Endothelial cell of umbilical vein (primary cell): ENCODE data around the gene CCDC136. TPM values are rescaled to one million over a fixed set of nuclear protein-coding genes. Genes with fewer than 3 reads are reported as not detected.
A peak's percentile ranks its signal among the peaks of the same experiment; 100 is the strongest.

Source experiments
- BruUV-seq: library from RNA; stranded (reverse); fragments of 400-500 nt; replicated peaks from 2 replicates; lab custom pipeline; 2021; lab: Mats Ljungman, UMichigan
- CTCF ChIA-PET: fragments of 300-600, 350-600 bp; sonication (Branson Sonifier 250); formaldehyde crosslinking; loops from one replicate; lab custom pipeline; 2021; ENCODE audit warnings: antibody characterized with exemption, inconsistent platforms; lab: Charles Lee
- POLR2A ChIA-PET: fragments of 300-600, 350-600 bp; sonication (Branson Sonifier 250); formaldehyde crosslinking; loops from one replicate; lab custom pipeline; 2021; ENCODE audit warnings: antibody characterized with exemption, inconsistent platforms; lab: Charles Lee
- DNase-seq: peaks from one replicate; pipeline ENCODE4 v3.0.0-alpha.2; 2011; ENCODE audit warnings: low read depth, low spot score
- FAIRE-seq: peaks from 2 replicates; lab custom pipeline; 2011; peaks lifted over from hg19 to GRCh38; lab: Jason Lieb, UNC
- H2AFZ ChIP-seq: 2 replicates; pipeline ENCODE4 v1.6.0; 2012; ENCODE audit warnings: low read depth, low read length, control low read depth, inconsistent platforms
- H3K27ac ChIP-seq: 2 replicates; pipeline ENCODE4 v1.5.1; 2011; ENCODE audit warnings: low read depth, mild to moderate bottlenecking, control low read depth, low read length, moderate library complexity; ENCODE audit not compliant: insufficient read depth
- H3K27me3 ChIP-seq, 2 experiments: 2 replicates each; pipeline versions ENCODE4 v1.6.0 to v1.6.1; 2011; ENCODE audit warnings: low read length in 2 of 2, mixed read lengths in 1 of 2; ENCODE audit not compliant: control insufficient read depth in 2 of 2, insufficient read depth in 2 of 2
- H3K36me3 ChIP-seq, 2 experiments: 2 replicates in 1 of 2; 3 replicates in 1 of 2; pipeline ENCODE4 v1.5.1; 2011; ENCODE audit warnings: low read length in 2 of 2, mild to moderate bottlenecking in 1 of 2, moderate library complexity in 1 of 2; ENCODE audit not compliant: control insufficient read depth in 2 of 2, insufficient read depth in 2 of 2; ENCODE audit errors: extremely low read depth in 1 of 2
- H3K4me1 ChIP-seq: 3 replicates; pipeline ENCODE4 v1.5.1; 2011; ENCODE audit warnings: mild to moderate bottlenecking, low read length; ENCODE audit not compliant: control insufficient read depth, insufficient read depth; ENCODE audit errors: extremely low read depth
- H3K4me2 ChIP-seq: 2 replicates; pipeline ENCODE4 v1.6.1; 2011; ENCODE audit warnings: low read length, control low read depth, mixed read lengths; ENCODE audit not compliant: insufficient read depth
- H3K4me3 ChIP-seq, 3 experiments: fragments of 200-600 bp in 1 of 3; sonication (generic), shearing (Covaris generic) in 1 of 3; replicated peaks in 1 of 3; 2 replicates each; pipeline ENCODE4 v1.5.1; 2011 to 2016; ENCODE audit warnings: control low read depth in 3 of 3, low read length in 3 of 3, mild to moderate bottlenecking in 2 of 3, inconsistent platforms in 1 of 3, low read depth in 1 of 3, moderate library complexity in 1 of 3; ENCODE audit not compliant: insufficient read depth in 1 of 3
- H3K79me2 ChIP-seq: 2 replicates; pipeline ENCODE4 v1.6.0; 2012; ENCODE audit warnings: low read length, inconsistent platforms; ENCODE audit not compliant: control insufficient read depth, insufficient read depth
- H3K9ac ChIP-seq: replicated peaks from 2 replicates; pipeline ENCODE3; 2011; ENCODE audit warnings: low read length, control low read depth; ENCODE audit not compliant: insufficient read depth; ENCODE audit errors: extremely low read depth
- H3K9me1 ChIP-seq: replicated peaks from 3 replicates; pipeline ENCODE4 v1.6.0; 2011; ENCODE audit warnings: mild to moderate bottlenecking, low read length; ENCODE audit not compliant: control insufficient read depth, insufficient read depth; ENCODE audit errors: extremely low read depth
- H3K9me3 ChIP-seq: replicated peaks from 2 replicates; pipeline ENCODE4 v1.5.1; 2012; ENCODE audit warnings: low read length, inconsistent platforms; ENCODE audit not compliant: control insufficient read depth, insufficient read depth
- H4K20me1 ChIP-seq: replicated peaks from 2 replicates; pipeline ENCODE3; 2011; ENCODE audit warnings: mild to moderate bottlenecking, low read length; ENCODE audit not compliant: control insufficient read depth, insufficient read depth; ENCODE audit errors: extremely low read depth
- CTCF ChIP-seq, 2 donors: IDR thresholded peaks; 1 replicate in 1 of 2; 2 replicates in 1 of 2; pipeline ENCODE4 v1.5.1; 2011; ENCODE audit warnings: low read length in 2 of 2, mild to moderate bottlenecking in 2 of 2, moderate library complexity in 2 of 2, control low read depth in 1 of 2, inconsistent platforms in 1 of 2, low read depth in 1 of 2; ENCODE audit not compliant: insufficient read depth in 1 of 2; ENCODE audit errors: extremely low read depth in 1 of 2
- EZH2 ChIP-seq: IDR thresholded peaks from 2 replicates; pipeline ENCODE4 v1.6.1; 2012; ENCODE audit warnings: borderline replicate concordance, low read depth, mild to moderate bottlenecking, moderate library complexity, low read length, inconsistent platforms; ENCODE audit not compliant: severe bottlenecking
- FOS ChIP-seq: IDR thresholded peaks from 2 replicates; pipeline ENCODE4 v1.6.1; 2011; ENCODE audit warnings: mild to moderate bottlenecking, low read length, moderate library complexity, borderline replicate concordance; ENCODE audit not compliant: insufficient read depth
- GATA2 ChIP-seq: IDR thresholded peaks from 2 replicates; pipeline ENCODE4 v1.7.0; 2011; ENCODE audit warnings: low read depth, mild to moderate bottlenecking, moderate library complexity, mixed read lengths, low read length; ENCODE audit not compliant: insufficient read length, insufficient read depth
- JUN ChIP-seq: IDR thresholded peaks from 2 replicates; pipeline ENCODE4 v1.6.1; 2011; ENCODE audit warnings: borderline replicate concordance, low read depth; ENCODE audit not compliant: insufficient read length, insufficient read depth
- MAX ChIP-seq: IDR thresholded peaks from 2 replicates; pipeline ENCODE4 v1.6.1; 2011; ENCODE audit not compliant: insufficient read depth, insufficient read length
- MYC ChIP-seq: IDR thresholded peaks from one replicate; pipeline ENCODE4 v1.6.1; 2011; ENCODE audit warnings: mild to moderate bottlenecking, low read depth, low read length
- POLR2A ChIP-seq: IDR thresholded peaks from 2 replicates; pipeline ENCODE4 v1.6.1; 2012; ENCODE audit warnings: low read depth, mild to moderate bottlenecking, control low read depth, low read length
- POLR2AphosphoS5 ChIP-seq: IDR thresholded peaks from 2 replicates; pipeline ENCODE4 v1.6.1; 2012; ENCODE audit warnings: low read depth, mild to moderate bottlenecking, control low read depth, low read length, moderate library complexity; ENCODE audit not compliant: insufficient read depth
- dilution Hi-C: fragments of 300-500 bp; cut with MboI; formaldehyde crosslinking; loops from one replicate; pipeline ENCODE4 v1.15.0; 2019; ENCODE audit warnings: low sequenced_read_pairs; ENCODE audit not compliant: extremely low pct_ligation_motif_present
- intact Hi-C: fragments of 100-400 bp; cut with micrococcal nuclease; formaldehyde crosslinking; loops from one replicate; pipeline ENCODE4 v1.10.0; 2022
- polyA plus RNA-seq, 4 experiments: library from polyadenylated mRNA; depleted of rRNA in 3 of 4; stranded (reverse) in 3 of 4; unstranded in 1 of 4; fragments of >200 nt; gene quantifications; 2 replicates each; pipeline versions ENCODE4 v1.2.1 to v1.2.3, GENCODE V29; 2011 to 2012; ENCODE audit warnings: missing spikeins in 1 of 4
- total RNA-seq: library from RNA; stranded (reverse); gene quantifications from 2 replicates; pipeline ENCODE4 v1.2.3, GENCODE V29; 2021

CCDC136 gene
- total and polyA plus RNA-seq, 2 donors (not counting 3 experiments of a cell fraction or from before 2014, with no cell fraction given), result 1.8 to 3.3 TPM

- Histone ChIP-seq H3K9me3 (no peaks in the 10 kb centered on the region), H3K9me1 (no peaks in the 10 kb centered on the region), H3K4me2 (no peak overlapping the region), H3K4me1 (peaks cover 2% of the 10 kb centered on the region), H3K36me3 (peaks cover 29 to 33% of the 10 kb centered on the region in 2 experiments), H2AFZ (no peak overlapping the region), H3K9ac (no peak overlapping the region), H3K27ac (no peak overlapping the region), H4K20me1 (no peaks in the 10 kb centered on the region), H3K79me2 (no peaks in the 10 kb centered on the region), H3K27me3 (no peaks in the 10 kb centered on the region), H3K4me3 (no peak overlapping the region)
- ChIA-PET CTCF (interaction anchor here (1.0 to 2.1 kb wide), 4 partner anchors 11 to 72 kb away, joined by 3 to 5 read pairs (median 4); no protein-coding TSS in a partner anchor), POLR2A (no interaction called here)
- TSS peak; percentile 34 for BruUV-seq
- intact Hi-C loops, result no loop called here
- FAIRE-seq, result peak; percentile 43
- dilution Hi-C loops, result no loop called here
- DNase-seq, result peak; percentile 33
- no peak for TF ChIP-seq FOS
These were observed 21.5 kb upstream of the CCDC136 start for GRCh38 chr7:128770233-128770632.

- no TSS peak for BruUV-seq
- H3K36me3 ChIP-seq, result peaks cover 19 to 23% of the 10 kb centered on the region in 2 experiments
- intact Hi-C loops (no loop called here), dilution Hi-C loops (no loop called here)
- no peak overlapping the region for H3K4me3 ChIP-seq
- H3K27me3 ChIP-seq, result no peaks in the 10 kb centered on the region
- no peak overlapping the region for H2AFZ ChIP-seq
- ChIA-PET CTCF (interaction anchor here (1.5 to 1.6 kb wide), 2 partner anchors 36 to 41 kb away, joined by 3 read pairs; no protein-coding TSS in a partner anchor), POLR2A (no interaction called here)
- TF ChIP-seq JUN, result no peak
- no peak for TF ChIP-seq FOS
- no peak for TF ChIP-seq MYC
- no peak for TF ChIP-seq CTCF (IDR thresholded peaks at IDR 0.05; ENCODE audit: extremely low read depth in 1 of 2, insufficient read depth in 1 of 2, low read depth in 1 of 2, low read length in 2 of 2)
- no peak for TF ChIP-seq EZH2
- no peak for TF ChIP-seq POLR2AphosphoS5
- TF ChIP-seq GATA2, result no peak
- TF ChIP-seq MAX, result no peak
- TF ChIP-seq POLR2A, result no peak
- no peaks in the 10 kb centered on the region for H3K9me1 ChIP-seq
- peaks cover 3% of the 10 kb centered on the region for H3K9me3 ChIP-seq
- no peak overlapping the region for H3K9ac ChIP-seq
- no peak for DNase-seq
- H3K27ac ChIP-seq, result no peak overlapping the region
- FAIRE-seq, result no peak
- H3K4me2 ChIP-seq, result no peak overlapping the region
- H4K20me1 ChIP-seq, result no peaks in the 10 kb centered on the region
- peaks cover 2% of the 10 kb centered on the region for H3K4me1 ChIP-seq
- no peaks in the 10 kb centered on the region for H3K79me2 ChIP-seq
These were observed 18.2 kb upstream of the CCDC136 start for GRCh38 chr7:128773604-128774003.
